A549 (cell line): ENCODE data around the gene RETNLB. TPM values are rescaled to one million over a fixed set of nuclear protein-coding genes. Genes with fewer than 3 reads are reported as not detected.

Experiments
- ATAC-seq, 2 experiments: fragments of 200-7000 bp in 1 of 2; fragments of >200 bp in 1 of 2; cut with Nextera tagmentation in 1 of 2; cut with Tn5 transposase in 1 of 2; 3 replicates each; pipeline versions ENCODE4 v1.8.0 to v1.9.1; 2018 to 2020; ENCODE audit warnings: mild to moderate bottlenecking in 1 of 2, moderate library complexity in 1 of 2
- CTCF ChIA-PET: fragments of 300-600 bp; sonication (Branson Sonifier 250); formaldehyde crosslinking; extraction: SDS; loops from one replicate; lab custom pipeline; 2021; ENCODE audit warnings: antibody characterized with exemption, inconsistent platforms; lab: Yijun Ruan, JAX
- POLR2A ChIA-PET: fragments of 350-600 bp; formaldehyde crosslinking; extraction: SDS; loops from one replicate; lab custom pipeline; 2021; ENCODE audit warnings: antibody characterized with exemption, inconsistent platforms; lab: Yijun Ruan, JAX
- DNase-seq, 2 experiments: peaks; one replicate each; pipeline versions ENCODE4 v3.0.0 to v3.0.0-alpha.2; 2011 to 2016; ENCODE audit warnings: low read depth in 1 of 2, low spot score in 1 of 2
- FAIRE-seq: peaks from 2 replicates; lab custom pipeline; 2011; peaks lifted over from hg19 to GRCh38; lab: Jason Lieb, UNC
- H3K27ac ChIP-seq, 2 experiments: fragments of >200 bp; sonication (Bioruptor Twin); formaldehyde crosslinking; 3 replicates each; pipeline ENCODE4 v1.5.1; 2016 to 2017
- H3K4me1 ChIP-seq: fragments of >200 bp; sonication (Bioruptor Twin); formaldehyde crosslinking; 3 replicates; pipeline ENCODE4 v1.6.1; 2016
- H3K4me2 ChIP-seq: fragments of >200 bp; sonication (Bioruptor Twin); formaldehyde crosslinking; 3 replicates; pipeline ENCODE4 v1.6.1; 2016
- H3K4me3 ChIP-seq: fragments of >200 bp; sonication (Bioruptor Twin); formaldehyde crosslinking; 3 replicates; pipeline ENCODE4 v1.5.1; 2016
- H3K9me3 ChIP-seq: fragments of >200 bp; sonication (Bioruptor Twin); formaldehyde crosslinking; 3 replicates; pipeline ENCODE4 v1.6.1; 2016
- BHLHE40 ChIP-seq: IDR thresholded peaks from 2 replicates; pipeline ENCODE4 v1.6.1; 2012; ENCODE audit warnings: low read depth, low read length, inconsistent platforms
- CBX8 ChIP-seq: fragments of 200-600 bp; sonication (generic); IDR thresholded peaks from 2 replicates; pipeline ENCODE4 v1.6.1; 2016
- CHD4 ChIP-seq: fragments of 200-600 bp; sonication (generic); IDR thresholded peaks from 2 replicates; pipeline ENCODE4 v1.6.1; 2016; ENCODE audit warnings: antibody characterized with exemption, mild to moderate bottlenecking, borderline replicate concordance
- EHMT2 ChIP-seq: fragments of 200-600 bp; sonication (generic); IDR thresholded peaks from 2 replicates; pipeline ENCODE4 v1.6.1; 2016; ENCODE audit warnings: antibody characterized with exemption, low read depth, mild to moderate bottlenecking, moderate library complexity
- FOSB ChIP-seq: fragments of 250-450 bp; sonication (Bioruptor Pico); IDR thresholded peaks from 2 replicates; pipeline ENCODE4 v1.5.0; 2020; ENCODE audit warnings: mild to moderate bottlenecking, moderate library complexity
- FOXS1 ChIP-seq: fragments of 250-450 bp; sonication (Bioruptor Pico); IDR thresholded peaks from 2 replicates; pipeline ENCODE4 v1.5.0; 2020; ENCODE audit warnings: mild to moderate bottlenecking, moderate library complexity
- GATA3 ChIP-seq: IDR thresholded peaks from 2 replicates; pipeline ENCODE4 v1.6.1; 2012; ENCODE audit warnings: borderline replicate concordance
- HDAC2 ChIP-seq: fragments of 200-600 bp; sonication (generic); IDR thresholded peaks from 2 replicates; pipeline ENCODE4 v1.6.1; 2016
- HOXA7 ChIP-seq: fragments of 250-450 bp; sonication (Bioruptor Pico); IDR thresholded peaks from 2 replicates; pipeline ENCODE4 v1.5.0; 2020; ENCODE audit warnings: mild to moderate bottlenecking, moderate library complexity
- JUN ChIP-seq, 2 experiments: fragments of >200 bp; sonication (Bioruptor Twin); formaldehyde crosslinking; IDR thresholded peaks; 2 replicates in 1 of 2; 3 replicates in 1 of 2; pipeline ENCODE4 v1.6.1; 2016 to 2017
- KDM1A ChIP-seq: fragments of 200-600 bp; sonication (generic); IDR thresholded peaks from 2 replicates; pipeline ENCODE4 v1.6.1; 2016; ENCODE audit warnings: low read depth, mild to moderate bottlenecking
- KDM5A ChIP-seq: fragments of 200-600 bp; sonication (generic); IDR thresholded peaks from 2 replicates; pipeline ENCODE4 v1.6.1; 2016; ENCODE audit warnings: antibody characterized with exemption, mild to moderate bottlenecking
- MAZ ChIP-seq: fragments of 150-350 bp; IDR thresholded peaks from 2 replicates; pipeline ENCODE4 v1.6.1; 2014; ENCODE audit warnings: antibody characterized with exemption, low read depth, low read length, borderline replicate concordance
- RAD21 ChIP-seq, 2 experiments: fragments of >200 bp in 1 of 2; sonication (Bioruptor Twin) in 1 of 2; formaldehyde crosslinking in 1 of 2; IDR thresholded peaks in 1 of 2; conservative IDR thresholded peaks in 1 of 2; 2 replicates in 1 of 2; 3 replicates in 1 of 2; pipeline ENCODE4 v1.6.1; 2012 to 2018; ENCODE audit warnings: inconsistent platforms in 1 of 2
- RARB ChIP-seq: fragments of 250-450 bp; sonication (Bioruptor Pico); IDR thresholded peaks from 2 replicates; pipeline ENCODE4 v1.8.0; 2021; ENCODE audit warnings: mild to moderate bottlenecking, moderate library complexity
- RCOR1 ChIP-seq: fragments of 150-350 bp; IDR thresholded peaks from 2 replicates; pipeline ENCODE4 v1.6.1; 2014; ENCODE audit warnings: antibody characterized with exemption, low read length, low read depth
- RFX5 ChIP-seq: fragments of 450-650 bp; IDR thresholded peaks from 2 replicates; pipeline ENCODE4 v1.7.1; 2014; ENCODE audit warnings: antibody characterized with exemption, mild to moderate bottlenecking, moderate library complexity
- TP53 ChIP-seq: fragments of 250-450 bp; sonication (Bioruptor Pico); IDR thresholded peaks from 2 replicates; pipeline ENCODE4 v1.5.0; 2021; ENCODE audit warnings: mild to moderate bottlenecking, moderate library complexity
- ZC3H11A ChIP-seq: fragments of 450-650 bp; IDR thresholded peaks from 2 replicates; pipeline ENCODE4 v1.6.1; 2014; ENCODE audit warnings: antibody characterized with exemption, mild to moderate bottlenecking
- ZNF302 ChIP-seq: fragments of 250-450 bp; sonication (Bioruptor Pico); IDR thresholded peaks from 2 replicates; pipeline ENCODE4 v1.9.0; 2021; ENCODE audit warnings: inconsistent platforms, mild to moderate bottlenecking, moderate library complexity
- ZSCAN20 ChIP-seq: fragments of 250-450 bp; sonication (Bioruptor Pico); IDR thresholded peaks from 2 replicates; pipeline ENCODE4 v1.8.0; 2022; ENCODE audit warnings: mild to moderate bottlenecking, moderate library complexity
- WGBS: methylation state at CpG from one replicate; pipeline ENCODE4 v1.1.6; 2017; ENCODE audit errors: missing lambda C conversion rate; 5-methylcytosine and 5-hydroxymethylcytosine counted together
- polyA plus RNA-seq, 4 experiments: library from polyadenylated mRNA; depleted of rRNA in 3 of 4; stranded (reverse); fragments of >200 nt; fragmentation: RNase III in 1 of 4; extraction: RNeasy Plus Mini Kit Qiagen cat#74134 plus additional on column Dnase treatment in 1 of 4; gene quantifications; 2 replicates in 3 of 4; 3 replicates in 1 of 4; pipeline ENCODE4 v1.2.3, GENCODE V29; 2011 to 2017
- TF ChIP-seq, protein P1 (sequence below): IDR thresholded peaks from 2 replicates; pipeline ENCODE4 v1.6.1; 2012; ENCODE audit warnings: low read depth, borderline replicate concordance
- TF ChIP-seq, protein P2 (sequence below): IDR thresholded peaks from 2 replicates; pipeline ENCODE4 v1.6.1; 2012
- TF ChIP-seq, protein P3 (sequence below): fragments of 450-650 bp; IDR thresholded peaks from 2 replicates; pipeline ENCODE4 v1.6.1; 2014; ENCODE audit warnings: antibody characterized with exemption
- TF ChIP-seq, protein P4 (sequence below): fragments of >200 bp; sonication (Bioruptor Twin); formaldehyde crosslinking; IDR thresholded peaks from 2 replicates; pipeline ENCODE4 v1.6.1; 2016
- TF ChIP-seq, protein P5 (sequence below): fragments of 150-350 bp; IDR thresholded peaks from 2 replicates; pipeline ENCODE4 v1.6.1; 2014; ENCODE audit warnings: low read depth, mild to moderate bottlenecking, low read length

RETNLB gene
- polyA plus RNA-seq, 2 of the 4 experiments (the other 2 are of a cell fraction): not detected

DNA sequence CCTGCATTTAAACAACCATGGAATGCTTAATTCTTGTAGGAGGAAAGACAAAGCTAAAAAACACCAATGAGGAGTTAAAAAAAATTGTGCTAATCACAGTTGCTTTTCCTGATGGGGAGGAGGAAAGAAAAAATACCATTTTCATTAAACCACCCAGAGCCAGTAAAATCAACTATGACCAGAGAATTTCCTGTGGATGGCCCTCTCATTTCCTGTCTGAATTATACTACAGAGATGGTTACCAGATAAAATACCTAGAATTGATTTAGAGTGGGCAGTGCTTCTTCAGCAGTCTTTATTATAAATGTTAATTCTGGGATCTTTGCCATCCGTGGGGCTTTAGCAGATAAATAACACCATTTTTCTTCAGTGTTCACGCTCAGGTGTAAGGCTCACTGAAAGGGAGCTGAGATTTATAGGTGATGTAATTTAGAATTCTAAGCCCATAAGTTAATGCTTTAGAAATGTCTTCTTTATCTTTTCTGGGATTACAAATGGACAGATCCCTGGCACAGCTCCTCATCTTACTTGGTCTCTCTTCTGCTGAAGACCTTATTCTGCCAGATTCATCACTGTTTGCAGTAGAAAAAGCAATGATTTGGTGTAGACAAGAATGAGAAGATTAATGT lies 37.9 kb downstream of the RETNLB start:
- no peak for FAIRE-seq
- no peak for ATAC-seq
- Histone ChIP-seq H3K9me3 (no peaks in the 10 kb centered on the region), H3K4me3 (no peak overlapping the region), H3K4me2 (no peak overlapping the region), H3K4me1 (no peaks in the 10 kb centered on the region), H3K27ac (no peak overlapping the region)
- DNase-seq: no peak
- WGBS: 14% methylated on average over 2 of the region's 2 CpGs
- TF ChIP-seq EHMT2 (no peak), RARB (CRISPR knock-in tag) (no peak), RCOR1 (no peak), RAD21 (conservative IDR thresholded peaks at IDR 0.05 in 1 of 2, IDR thresholded peaks at IDR 0.05 in 1 of 2) (no peak), MAZ (no peak), RFX5 (no peak), ZC3H11A (no peak), CHD4 (no peak), ZNF302 (no peak), KDM1A (no peak), FOSB (CRISPR knock-in tag) (no peak), ZSCAN20 (CRISPR knock-in tag) (no peak), BHLHE40 (no peak), CBX8 (no peak)
- TF ChIP-seq, protein P1, sequence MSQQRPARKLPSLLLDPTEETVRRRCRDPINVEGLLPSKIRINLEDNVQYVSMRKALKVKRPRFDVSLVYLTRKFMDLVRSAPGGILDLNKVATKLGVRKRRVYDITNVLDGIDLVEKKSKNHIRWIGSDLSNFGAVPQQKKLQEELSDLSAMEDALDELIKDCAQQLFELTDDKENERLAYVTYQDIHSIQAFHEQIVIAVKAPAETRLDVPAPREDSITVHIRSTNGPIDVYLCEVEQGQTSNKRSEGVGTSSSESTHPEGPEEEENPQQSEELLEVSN: no peak
- TF ChIP-seq, protein P2, sequence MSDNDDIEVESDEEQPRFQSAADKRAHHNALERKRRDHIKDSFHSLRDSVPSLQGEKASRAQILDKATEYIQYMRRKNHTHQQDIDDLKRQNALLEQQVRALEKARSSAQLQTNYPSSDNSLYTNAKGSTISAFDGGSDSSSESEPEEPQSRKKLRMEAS: no peak
- TF ChIP-seq, protein P3, sequence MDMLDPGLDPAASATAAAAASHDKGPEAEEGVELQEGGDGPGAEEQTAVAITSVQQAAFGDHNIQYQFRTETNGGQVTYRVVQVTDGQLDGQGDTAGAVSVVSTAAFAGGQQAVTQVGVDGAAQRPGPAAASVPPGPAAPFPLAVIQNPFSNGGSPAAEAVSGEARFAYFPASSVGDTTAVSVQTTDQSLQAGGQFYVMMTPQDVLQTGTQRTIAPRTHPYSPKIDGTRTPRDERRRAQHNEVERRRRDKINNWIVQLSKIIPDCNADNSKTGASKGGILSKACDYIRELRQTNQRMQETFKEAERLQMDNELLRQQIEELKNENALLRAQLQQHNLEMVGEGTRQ: no peak
- CTCF ChIA-PET: interaction anchor here (0.6 to 1.7 kb wide), 2 partner anchors 196 to 229 kb away, joined by 3 to 4 read pairs; no protein-coding TSS in a partner anchor
- POLR2A ChIA-PET: no interaction called here

DNA sequence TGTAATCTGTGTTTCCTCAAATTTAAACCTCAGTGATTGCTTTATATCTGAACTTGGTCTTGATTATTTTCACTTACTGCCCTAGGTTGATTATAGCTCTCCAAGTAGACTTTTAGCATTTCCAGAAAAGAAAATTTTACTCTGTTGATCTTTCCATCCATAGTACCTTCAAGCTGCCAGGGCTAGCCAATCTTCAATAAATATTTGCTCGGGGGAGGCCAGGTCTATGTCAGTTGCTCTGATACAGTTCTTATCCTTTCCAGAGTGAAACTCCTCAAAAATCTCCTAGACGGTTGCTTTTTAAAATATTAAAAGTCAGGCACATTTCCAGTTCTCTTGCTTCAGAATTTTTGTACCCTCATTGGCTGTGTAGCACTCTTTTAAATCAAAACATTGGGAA lies 38.8 kb downstream of the RETNLB start:
- CTCF ChIA-PET: interaction anchor here (1.7 kb wide), 1 partner anchor 197 kb away, joined by 3 read pairs; no protein-coding TSS in a partner anchor
- no peaks in the 10 kb centered on the region; the same call in 2 of the 3 replicates for H3K9me3 ChIP-seq
- 13% methylated on average over 2 of the region's 2 CpGs for WGBS
- POLR2A ChIA-PET: no interaction called here
- no peak for DNase-seq
- H3K27ac ChIP-seq: no peak overlapping the region
- no peaks in the 10 kb centered on the region for H3K4me1 ChIP-seq
- no peak for TF ChIP-seq GATA3
- TF ChIP-seq, protein P4, sequence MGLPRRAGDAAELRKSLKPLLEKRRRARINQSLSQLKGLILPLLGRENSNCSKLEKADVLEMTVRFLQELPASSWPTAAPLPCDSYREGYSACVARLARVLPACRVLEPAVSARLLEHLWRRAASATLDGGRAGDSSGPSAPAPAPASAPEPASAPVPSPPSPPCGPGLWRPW: no peak
- TF ChIP-seq KDM5A: no peak
- no peak for TF ChIP-seq HDAC2
- TF ChIP-seq, protein P1: no peak
- TF ChIP-seq HOXA7 (CRISPR knock-in tag): no peak
- TF ChIP-seq JUN (IDR thresholded peaks at IDR 0.05): no peak
- TF ChIP-seq, protein P2: no peak
- no peak for TF ChIP-seq FOXS1 (CRISPR knock-in tag)
- TF ChIP-seq, protein P5, sequence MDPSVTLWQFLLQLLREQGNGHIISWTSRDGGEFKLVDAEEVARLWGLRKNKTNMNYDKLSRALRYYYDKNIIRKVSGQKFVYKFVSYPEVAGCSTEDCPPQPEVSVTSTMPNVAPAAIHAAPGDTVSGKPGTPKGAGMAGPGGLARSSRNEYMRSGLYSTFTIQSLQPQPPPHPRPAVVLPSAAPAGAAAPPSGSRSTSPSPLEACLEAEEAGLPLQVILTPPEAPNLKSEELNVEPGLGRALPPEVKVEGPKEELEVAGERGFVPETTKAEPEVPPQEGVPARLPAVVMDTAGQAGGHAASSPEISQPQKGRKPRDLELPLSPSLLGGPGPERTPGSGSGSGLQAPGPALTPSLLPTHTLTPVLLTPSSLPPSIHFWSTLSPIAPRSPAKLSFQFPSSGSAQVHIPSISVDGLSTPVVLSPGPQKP: no peak
- no peak for TF ChIP-seq TP53 (CRISPR knock-in tag)
- no peak overlapping the region for H3K4me3 ChIP-seq
- FAIRE-seq: no peak
- no peak overlapping the region for H3K4me2 ChIP-seq
- ATAC-seq: no peak
